ENCODE data around the gene C2CD5.

Gene C2CD5

GRCh38 chr12:22477166-22477893, 67.0 kb downstream of the C2CD5 start:
- H3K36me3 ChIP-seq (ENCODE audit: control insufficient read depth, insufficient read depth, low read length), result peaks cover 3% of the 10 kb centered on the region
- DNase-seq (ENCODE audit: extremely low read depth, insufficient read length), result no peak
- TF ChIP-seq CTCF (IDR thresholded peaks at IDR 0.05; ENCODE audit: insufficient read depth, low read length, poor library complexity, severe bottlenecking), result no peak
- H3K27me3 ChIP-seq (replicated peaks; ENCODE audit: control insufficient read depth, insufficient read depth, low read length), result no peaks in the 10 kb centered on the region
- no peak overlapping the region for H3K4me3 ChIP-seq (replicated peaks; ENCODE audit: low read depth, low read length)

GRCh38 chr12:22476133-22476532, 68.2 kb downstream of the C2CD5 start:
- peaks cover 1% of the 10 kb centered on the region for H3K36me3 ChIP-seq (ENCODE audit: control insufficient read depth, insufficient read depth, low read length)
- no peak for DNase-seq (ENCODE audit: extremely low read depth, insufficient read length)
- H3K27me3 ChIP-seq (replicated peaks; ENCODE audit: control insufficient read depth, insufficient read depth, low read length), result no peaks in the 10 kb centered on the region
- no peak overlapping the region for H3K4me3 ChIP-seq (replicated peaks; ENCODE audit: low read depth, low read length)
- no peak for TF ChIP-seq CTCF (IDR thresholded peaks at IDR 0.05; ENCODE audit: insufficient read depth, low read length, poor library complexity, severe bottlenecking)

- TF ChIP-seq CTCF (IDR thresholded peaks at IDR 0.05; ENCODE audit: insufficient read depth, low read length, poor library complexity, severe bottlenecking), result no peak
- DNase-seq (ENCODE audit: extremely low read depth, insufficient read length), result no peak
- H3K36me3 ChIP-seq (ENCODE audit: control insufficient read depth, insufficient read depth, low read length), result peaks cover 1% of the 10 kb centered on the region
- H3K27me3 ChIP-seq (replicated peaks; ENCODE audit: control insufficient read depth, insufficient read depth, low read length), result no peaks in the 10 kb centered on the region
- no peak overlapping the region for H3K4me3 ChIP-seq (replicated peaks; ENCODE audit: low read depth, low read length)
Measured at GRCh38 chr12:22474970-22475720, 69.2 kb downstream of the C2CD5 start.

- no peak overlapping the region for H3K4me3 ChIP-seq (replicated peaks; ENCODE audit: low read depth, low read length)
- H3K36me3 ChIP-seq (ENCODE audit: control insufficient read depth, insufficient read depth, low read length), result peaks cover 2% of the 10 kb centered on the region
- H3K27me3 ChIP-seq (replicated peaks; ENCODE audit: control insufficient read depth, insufficient read depth, low read length), result no peaks in the 10 kb centered on the region
- no peak for DNase-seq (ENCODE audit: extremely low read depth, insufficient read length)
- TF ChIP-seq CTCF (IDR thresholded peaks at IDR 0.05; ENCODE audit: insufficient read depth, low read length, poor library complexity, severe bottlenecking), result no peak
Measured at GRCh38 chr12:22473212-22473611, 71.1 kb downstream of the C2CD5 start.

- H3K4me3 ChIP-seq (replicated peaks; ENCODE audit: low read depth, low read length), result no peak overlapping the region
- no peak for TF ChIP-seq CTCF (IDR thresholded peaks at IDR 0.05; ENCODE audit: insufficient read depth, low read length, poor library complexity, severe bottlenecking)
- peaks cover 4% of the 10 kb centered on the region for H3K36me3 ChIP-seq (ENCODE audit: control insufficient read depth, insufficient read depth, low read length)
- no peaks in the 10 kb centered on the region for H3K27me3 ChIP-seq (replicated peaks; ENCODE audit: control insufficient read depth, insufficient read depth, low read length)
- DNase-seq (ENCODE audit: extremely low read depth, insufficient read length), result no peak
Measured at GRCh38 chr12:22467190-22467589, 77.2 kb downstream of the C2CD5 start.
